Endodermal cell (in vitro differentiated cells): Measurements from ENCODE around the gene SUCLG2. TPM values are rescaled to one million over a fixed set of nuclear protein-coding genes. Genes with fewer than 3 reads are reported as not detected.

Experiments used
- DNase-seq: peaks from one replicate; pipeline ENCODE4 v3.0.0-alpha.2; 2017
- H3K27ac ChIP-seq: 2 replicates; pipeline ENCODE4 v1.5.1; 2013; ENCODE audit warnings: mild to moderate bottlenecking, low read depth, low read length, moderate library complexity
- H3K27me3 ChIP-seq: 2 replicates; pipeline ENCODE4 v1.6.1; 2013; ENCODE audit warnings: mild to moderate bottlenecking, low read length, moderate library complexity; ENCODE audit not compliant: insufficient read depth, control insufficient read depth, poor library complexity, severe bottlenecking
- H3K36me3 ChIP-seq: 2 replicates; pipeline ENCODE4 v1.7.0; 2013; ENCODE audit warnings: mild to moderate bottlenecking, low read length, moderate library complexity; ENCODE audit not compliant: control insufficient read depth, insufficient read depth
- H3K4me1 ChIP-seq: one replicate; pipeline ENCODE4 v1.7.0; 2013; ENCODE audit warnings: low read length; ENCODE audit not compliant: control insufficient read depth, insufficient read depth
- H3K4me3 ChIP-seq: 2 replicates; pipeline ENCODE4 v1.5.1; 2013; ENCODE audit warnings: mild to moderate bottlenecking, low read length, moderate library complexity
- H3K9ac ChIP-seq: 2 replicates; pipeline ENCODE4 v1.6.1; 2013; ENCODE audit warnings: mild to moderate bottlenecking, low read length, moderate library complexity; ENCODE audit not compliant: poor library complexity, severe bottlenecking; ENCODE audit errors: extremely low read depth
- H3K9me3 ChIP-seq: 2 replicates; pipeline ENCODE4 v1.6.1; 2013; ENCODE audit warnings: mild to moderate bottlenecking, low read length, moderate library complexity; ENCODE audit not compliant: control insufficient read depth
- H3K27ac Mint-ChIP-seq: 2 replicates; pipeline ENCODE4 v1.8.0; 2020; ENCODE audit warnings: mixed read lengths
- H3K27me3 Mint-ChIP-seq: 2 replicates; pipeline ENCODE4 v1.8.0; 2021; ENCODE audit warnings: mild to moderate bottlenecking, mixed read lengths; ENCODE audit not compliant: insufficient read depth
- H3K36me3 Mint-ChIP-seq: 2 replicates; pipeline ENCODE4 v1.8.0; 2020; ENCODE audit warnings: low read depth, mixed read lengths
- H3K4me1 Mint-ChIP-seq: 2 replicates; pipeline ENCODE4 v1.8.0; 2020; ENCODE audit warnings: mixed read lengths
- H3K4me3 Mint-ChIP-seq: 2 replicates; pipeline ENCODE4 v1.8.0; 2020; ENCODE audit warnings: mild to moderate bottlenecking, moderate library complexity, mixed read lengths
- H3K9me3 Mint-ChIP-seq: 2 replicates; pipeline ENCODE4 v1.8.0; 2020; ENCODE audit warnings: mild to moderate bottlenecking, mixed read lengths
- WGBS, 2 experiments: methylation state at CpG; one replicate each; pipeline versions ENCODE4 v1.1.5 to v1.1.7; 2013; ENCODE audit warnings: missing lambda C conversion rate in 2 of 2, mixed read lengths in 1 of 2; ENCODE audit not compliant: insufficient coverage in 1 of 2, insufficient read length in 1 of 2; 5-methylcytosine and 5-hydroxymethylcytosine counted together
- total RNA-seq, 2 donors: library from RNA; stranded (reverse); fragmentation: NEBNext Ultra II Directional in 1 of 2; extraction: Animal tissue kit (Norgen Biotek cat#: 25700) in 1 of 2; gene quantifications; 2 replicates in 1 of 2; 3 replicates in 1 of 2; pipeline ENCODE4 v1.2.1, GENCODE V29; 2021
- TF ChIP-seq, protein P1 (sequence below): fragments of 200-600 bp; sonication (generic); conservative IDR thresholded peaks from 2 replicates; pipeline ENCODE4 v1.5.0; 2021; ENCODE audit warnings: antibody characterized with exemption, mild to moderate bottlenecking

SUCLG2 gene
- total RNA-seq, 2 donors from 2014 or later: 42.4 to 57.3 TPM

DNA sequence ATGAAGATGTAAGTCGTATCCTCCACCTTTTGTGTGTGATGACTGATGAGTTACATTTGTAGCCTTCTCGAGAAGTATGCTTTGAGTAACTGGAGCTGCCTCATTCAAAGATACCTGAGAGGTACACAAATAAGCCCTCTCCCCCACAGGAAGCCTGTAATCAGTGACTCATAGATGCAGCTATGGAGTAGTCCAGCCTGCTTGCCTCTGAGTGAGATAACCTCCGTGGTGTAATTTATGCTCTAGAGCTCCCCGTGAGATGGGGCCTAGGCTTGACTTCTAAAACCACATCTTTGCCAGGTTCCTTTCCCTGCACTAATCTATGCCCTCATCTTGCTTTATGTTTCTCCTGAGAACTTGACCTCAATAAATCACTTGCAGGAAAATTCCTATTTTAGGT is 291.7 kb downstream of the SUCLG2 start:
- Mint-ChIP-seq H3K4me1 (peaks cover 3% of the 10 kb centered on the region), H3K4me3 (no peak overlapping the region), H3K9me3 (peaks cover 2% of the 10 kb centered on the region), H3K27ac (no peak overlapping the region), H3K27me3 (no peaks in the 10 kb centered on the region), H3K36me3 (no peaks in the 10 kb centered on the region)
- H3K4me3 ChIP-seq: no peak overlapping the region
- 44 to 73% methylated on average over 2 to 4 of the region's 4 CpGs for WGBS, 2 experiments
- no peaks in the 10 kb centered on the region for H3K4me1 ChIP-seq
- DNase-seq: peak; percentile 56
- no peaks in the 10 kb centered on the region for H3K36me3 ChIP-seq
- H3K27ac ChIP-seq: no peak overlapping the region
- no peaks in the 10 kb centered on the region for H3K9me3 ChIP-seq
- TF ChIP-seq, protein P1, sequence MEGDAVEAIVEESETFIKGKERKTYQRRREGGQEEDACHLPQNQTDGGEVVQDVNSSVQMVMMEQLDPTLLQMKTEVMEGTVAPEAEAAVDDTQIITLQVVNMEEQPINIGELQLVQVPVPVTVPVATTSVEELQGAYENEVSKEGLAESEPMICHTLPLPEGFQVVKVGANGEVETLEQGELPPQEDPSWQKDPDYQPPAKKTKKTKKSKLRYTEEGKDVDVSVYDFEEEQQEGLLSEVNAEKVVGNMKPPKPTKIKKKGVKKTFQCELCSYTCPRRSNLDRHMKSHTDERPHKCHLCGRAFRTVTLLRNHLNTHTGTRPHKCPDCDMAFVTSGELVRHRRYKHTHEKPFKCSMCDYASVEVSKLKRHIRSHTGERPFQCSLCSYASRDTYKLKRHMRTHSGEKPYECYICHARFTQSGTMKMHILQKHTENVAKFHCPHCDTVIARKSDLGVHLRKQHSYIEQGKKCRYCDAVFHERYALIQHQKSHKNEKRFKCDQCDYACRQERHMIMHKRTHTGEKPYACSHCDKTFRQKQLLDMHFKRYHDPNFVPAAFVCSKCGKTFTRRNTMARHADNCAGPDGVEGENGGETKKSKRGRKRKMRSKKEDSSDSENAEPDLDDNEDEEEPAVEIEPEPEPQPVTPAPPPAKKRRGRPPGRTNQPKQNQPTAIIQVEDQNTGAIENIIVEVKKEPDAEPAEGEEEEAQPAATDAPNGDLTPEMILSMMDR: no peak
- no peak overlapping the region for H3K9ac ChIP-seq
- H3K27me3 ChIP-seq: no peaks in the 10 kb centered on the region

DNA sequence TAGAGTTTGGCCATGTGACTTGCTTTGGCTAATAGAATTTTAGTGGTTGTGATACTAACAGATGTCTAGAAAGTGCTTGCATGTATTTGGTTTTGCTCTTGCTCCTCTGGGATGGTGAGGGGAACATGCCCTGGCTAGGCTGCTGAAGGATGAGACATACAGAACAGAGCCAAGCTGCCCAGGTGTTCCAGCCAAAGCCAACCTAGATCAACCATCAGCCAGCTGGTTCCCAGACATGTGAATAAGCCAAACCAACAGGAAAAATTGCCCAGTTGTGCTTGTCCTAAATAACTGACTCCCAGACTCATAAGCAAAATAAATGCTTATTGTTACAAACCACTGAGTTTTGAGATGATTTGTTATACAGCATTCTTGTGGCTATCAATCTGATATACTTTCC is 292.6 kb downstream of the SUCLG2 start:
- Mint-ChIP-seq H3K27me3 (no peaks in the 10 kb centered on the region), H3K4me1 (peaks cover 4% of the 10 kb centered on the region), H3K9me3 (no peaks in the 10 kb centered on the region), H3K36me3 (no peaks in the 10 kb centered on the region), H3K4me3 (no peak overlapping the region), H3K27ac (no peak overlapping the region)
- no peaks in the 10 kb centered on the region for H3K27me3 ChIP-seq
- H3K27ac ChIP-seq: no peak overlapping the region
- no peaks in the 10 kb centered on the region for H3K9me3 ChIP-seq
- H3K9ac ChIP-seq: no peak overlapping the region
- H3K36me3 ChIP-seq: no peaks in the 10 kb centered on the region
- H3K4me3 ChIP-seq: no peak overlapping the region
- DNase-seq: no peak
- TF ChIP-seq, protein P1: no peak
- no peaks in the 10 kb centered on the region for H3K4me1 ChIP-seq

DNA sequence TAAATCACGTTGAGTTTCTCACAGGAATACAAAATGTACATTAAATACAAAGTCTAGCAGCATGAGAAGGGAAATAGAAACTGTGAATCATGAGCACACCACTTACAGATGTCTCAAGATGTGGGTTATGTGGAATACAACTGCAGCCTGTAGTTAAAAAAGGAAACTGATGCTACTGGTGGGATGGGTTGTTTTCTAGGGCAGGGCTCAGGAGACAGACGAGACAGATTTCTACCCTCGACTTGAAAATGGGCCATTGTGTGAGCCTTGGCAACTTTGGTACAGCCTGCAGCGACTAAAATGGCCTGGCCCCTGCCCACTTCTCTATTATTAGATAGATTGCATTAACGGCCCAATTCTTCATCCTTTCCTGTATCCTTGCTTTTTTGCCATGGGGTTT is 293.1 kb downstream of the SUCLG2 start:
- Mint-ChIP-seq H3K27ac (no peak overlapping the region), H3K4me3 (no peak overlapping the region), H3K9me3 (no peaks in the 10 kb centered on the region), H3K4me1 (peaks cover 4% of the 10 kb centered on the region), H3K36me3 (no peaks in the 10 kb centered on the region), H3K27me3 (no peaks in the 10 kb centered on the region)
- Histone ChIP-seq H3K4me1 (no peaks in the 10 kb centered on the region), H3K27me3 (no peaks in the 10 kb centered on the region), H3K9ac (no peak overlapping the region), H3K9me3 (no peaks in the 10 kb centered on the region), H3K27ac (no peak overlapping the region), H3K4me3 (no peak overlapping the region), H3K36me3 (no peaks in the 10 kb centered on the region)
- 89 to 91% methylated on average over 3 to 5 of the region's 5 CpGs for WGBS, 2 experiments
- DNase-seq: no peak
- TF ChIP-seq, protein P1: no peak
